OCI-LY3 (cell line): ENCODE data around the gene TCF4.

Experiments
- H2AFZ ChIP-seq: fragments of 200-600, 300-600 bp; shearing (Covaris generic); 2 replicates; pipeline ENCODE4 v1.6.0; 2014; ENCODE audit warnings: antibody characterized with exemption, low read depth, low read length
- H3K27ac ChIP-seq: fragments of 200-600, 300-600 bp; sonication (generic); 2 replicates; pipeline ENCODE4 v1.5.1; 2014; ENCODE audit warnings: mild to moderate bottlenecking, low read length, moderate library complexity, mixed read lengths
- H3K27me3 ChIP-seq: fragments of 200-600, 300-600 bp; sonication (generic); 2 replicates; pipeline ENCODE4 v1.6.1; 2014; ENCODE audit warnings: low read depth, low read length, mixed read lengths
- H3K36me3 ChIP-seq: fragments of 200-600, 300-600 bp; sonication (generic); replicated peaks from 2 replicates; pipeline ENCODE3; 2014; ENCODE audit warnings: low read depth, low read length, mixed read lengths
- H3K4me1 ChIP-seq: fragments of 300-600, 200-600 bp; sonication (generic); 2 replicates; pipeline ENCODE4 v1.6.1; 2014; ENCODE audit warnings: low read length, mixed read lengths
- H3K4me2 ChIP-seq: fragments of 200-600, 300-600 bp; sonication (generic); 2 replicates; pipeline ENCODE4 v1.6.1; 2014; ENCODE audit warnings: low read length, mixed read lengths
- H3K4me3 ChIP-seq: fragments of 300-600, 200-600 bp; sonication (generic); 2 replicates; pipeline ENCODE4 v1.5.1; 2014; ENCODE audit warnings: antibody characterized with exemption, mild to moderate bottlenecking, low read length, moderate library complexity
- H3K79me2 ChIP-seq: fragments of 300-600, 200-600 bp; shearing (Covaris generic); 2 replicates; pipeline ENCODE4 v1.6.1; 2014; ENCODE audit warnings: mild to moderate bottlenecking, low read length, mixed read lengths
- H3K9ac ChIP-seq: fragments of 300-600, 200-600 bp; shearing (Covaris generic); 2 replicates; pipeline ENCODE4 v1.6.0; 2014; ENCODE audit warnings: mild to moderate bottlenecking, low read length, moderate library complexity
- H3K9me3 ChIP-seq: fragments of 200-600, 300-600 bp; shearing (Covaris generic); 2 replicates; pipeline ENCODE4 v1.6.1; 2014; ENCODE audit warnings: low read length, mixed read lengths; ENCODE audit not compliant: insufficient read depth
- H4K20me1 ChIP-seq: fragments of 200-600, 300-600 bp; sonication (generic); 2 replicates; pipeline ENCODE4 v1.6.1; 2016; ENCODE audit warnings: low read length, mixed read lengths; ENCODE audit not compliant: insufficient read depth
- EZH2phosphoT487 ChIP-seq: fragments of 200-600 bp; shearing (Covaris generic); IDR thresholded peaks from 2 replicates; pipeline ENCODE4 v1.6.1; 2018; ENCODE audit warnings: antibody characterized with exemption, mixed run types, low read depth
- TF ChIP-seq, protein P1 (sequence below): fragments of 200-600, 300-600 bp; sonication (generic); IDR thresholded peaks from 2 replicates; pipeline ENCODE4 v1.5.1; 2014; ENCODE audit warnings: antibody characterized with exemption, low read length, low read depth

The TCF4 gene

DNA sequence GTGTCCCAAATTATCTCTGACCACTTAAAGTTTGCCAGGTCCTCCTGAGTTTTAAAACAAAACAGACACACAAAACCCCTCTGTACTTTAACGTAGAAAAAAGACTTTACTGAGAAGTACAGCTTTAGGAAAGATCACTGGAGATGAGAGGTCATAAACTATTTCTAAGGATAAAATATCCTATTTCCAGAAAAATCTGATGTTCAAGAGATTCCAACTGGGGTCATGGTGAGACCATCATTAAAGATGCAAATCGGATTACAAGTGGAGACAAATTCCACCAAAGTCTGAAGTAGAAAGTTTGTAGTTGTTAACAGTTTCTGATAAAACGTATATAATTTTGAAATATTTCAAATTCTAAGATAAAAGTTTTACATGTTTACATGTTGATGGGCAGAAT, 241.6 kb downstream of the TCF4 start:
- Histone ChIP-seq H3K36me3 (peaks cover 71% of the 10 kb centered on the region), H2AFZ (no peak overlapping the region), H3K79me2 (peaks cover 100% of the 10 kb centered on the region), H3K9ac (no peak overlapping the region), H3K4me1 (peaks cover 45% of the 10 kb centered on the region), H3K4me2 (no peak overlapping the region), H3K9me3 (no peaks in the 10 kb centered on the region), H3K27me3 (no peaks in the 10 kb centered on the region), H4K20me1 (peaks cover 98% of the 10 kb centered on the region), H3K4me3 (no peak overlapping the region), H3K27ac (no peak overlapping the region)
- TF ChIP-seq, protein P1, sequence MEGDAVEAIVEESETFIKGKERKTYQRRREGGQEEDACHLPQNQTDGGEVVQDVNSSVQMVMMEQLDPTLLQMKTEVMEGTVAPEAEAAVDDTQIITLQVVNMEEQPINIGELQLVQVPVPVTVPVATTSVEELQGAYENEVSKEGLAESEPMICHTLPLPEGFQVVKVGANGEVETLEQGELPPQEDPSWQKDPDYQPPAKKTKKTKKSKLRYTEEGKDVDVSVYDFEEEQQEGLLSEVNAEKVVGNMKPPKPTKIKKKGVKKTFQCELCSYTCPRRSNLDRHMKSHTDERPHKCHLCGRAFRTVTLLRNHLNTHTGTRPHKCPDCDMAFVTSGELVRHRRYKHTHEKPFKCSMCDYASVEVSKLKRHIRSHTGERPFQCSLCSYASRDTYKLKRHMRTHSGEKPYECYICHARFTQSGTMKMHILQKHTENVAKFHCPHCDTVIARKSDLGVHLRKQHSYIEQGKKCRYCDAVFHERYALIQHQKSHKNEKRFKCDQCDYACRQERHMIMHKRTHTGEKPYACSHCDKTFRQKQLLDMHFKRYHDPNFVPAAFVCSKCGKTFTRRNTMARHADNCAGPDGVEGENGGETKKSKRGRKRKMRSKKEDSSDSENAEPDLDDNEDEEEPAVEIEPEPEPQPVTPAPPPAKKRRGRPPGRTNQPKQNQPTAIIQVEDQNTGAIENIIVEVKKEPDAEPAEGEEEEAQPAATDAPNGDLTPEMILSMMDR = no peak
- TF ChIP-seq EZH2phosphoT487 = no peak

DNA sequence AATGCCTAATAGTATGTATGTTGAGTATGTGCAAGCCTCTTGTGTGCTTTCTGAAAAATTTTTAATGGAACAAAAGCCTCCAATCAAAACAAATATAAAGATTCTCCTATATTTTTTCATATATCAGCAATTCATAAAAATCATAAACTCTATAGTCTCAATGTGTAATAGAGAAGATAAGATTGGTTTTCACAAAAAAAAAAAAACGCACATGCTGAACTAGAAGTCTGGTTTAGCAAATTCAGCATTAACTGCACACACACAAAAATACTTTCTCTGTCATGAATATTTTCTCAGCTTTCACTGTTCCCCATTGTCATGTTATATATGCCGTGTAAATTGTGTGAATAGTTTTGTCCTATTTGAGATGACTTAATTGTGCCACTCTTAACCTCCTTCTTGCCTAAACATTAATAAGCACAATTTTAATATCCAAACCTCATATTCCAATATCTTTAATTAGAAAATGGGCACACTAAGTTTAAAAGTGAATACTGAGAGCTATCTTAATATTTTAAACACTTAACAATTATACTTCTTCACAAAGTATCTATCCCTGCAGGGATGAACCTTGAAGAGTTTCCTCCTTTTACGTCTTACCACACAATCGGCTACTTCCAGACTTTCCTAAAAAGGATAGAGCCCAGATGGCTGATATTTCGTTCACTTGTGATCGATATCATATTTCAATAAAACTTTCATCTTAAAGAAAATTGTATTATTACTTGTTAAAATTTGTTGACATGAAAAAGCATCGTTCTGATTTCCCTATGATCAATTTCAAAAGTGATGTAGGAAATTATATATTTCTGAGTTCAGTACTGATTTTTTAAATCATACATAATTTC, 242.7 kb downstream of the TCF4 start:
- no peak for TF ChIP-seq EZH2phosphoT487
- TF ChIP-seq, protein P1 = no peak
- Histone ChIP-seq H3K9me3 (no peaks in the 10 kb centered on the region), H3K27me3 (no peaks in the 10 kb centered on the region), H3K36me3 (peaks cover 71% of the 10 kb centered on the region), H2AFZ (no peak overlapping the region), H3K79me2 (peaks cover 100% of the 10 kb centered on the region), H3K4me1 (peaks cover 34% of the 10 kb centered on the region), H3K9ac (no peak overlapping the region), H4K20me1 (peaks cover 98% of the 10 kb centered on the region), H3K4me3 (no peak overlapping the region), H3K4me2 (no peak overlapping the region), H3K27ac (0 out of 2 replicates have a peak overlapping the region, but pooled peaks have one; percentile 0)

DNA sequence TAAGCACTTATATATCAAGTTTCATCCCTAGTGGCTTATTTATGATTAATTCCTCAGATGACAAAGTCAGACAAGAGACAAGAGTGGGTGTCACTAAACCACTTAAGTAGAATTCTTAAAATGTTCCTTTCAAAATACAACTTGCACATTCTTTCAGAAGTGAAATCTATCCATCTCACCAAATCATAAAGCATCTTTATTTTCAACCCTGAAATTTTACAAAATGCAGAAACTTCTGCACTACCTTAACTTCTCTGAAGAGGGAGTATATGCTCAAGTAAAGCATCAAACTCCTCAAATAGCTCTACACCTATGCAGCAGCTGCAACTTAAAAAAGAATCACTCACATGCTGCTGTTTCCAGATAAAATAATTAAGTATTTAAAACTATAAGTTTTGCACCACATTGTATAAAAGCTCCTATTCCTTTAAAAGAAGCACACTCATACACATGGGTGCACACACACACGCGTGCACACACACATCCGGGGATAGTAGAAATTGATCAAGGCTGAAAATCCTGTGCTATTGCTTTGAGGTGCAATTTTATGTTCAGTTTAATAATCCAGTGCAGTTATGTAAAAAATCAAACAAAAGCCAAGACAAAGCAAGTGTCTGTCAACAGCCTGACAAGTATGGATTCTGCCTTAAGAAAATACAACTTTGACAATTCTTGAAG, 244.5 kb downstream of the TCF4 start:
- Histone ChIP-seq H3K27ac (0 out of 2 replicates have a peak overlapping the region, but pooled peaks have one; percentile 1), H3K36me3 (peaks cover 74% of the 10 kb centered on the region), H2AFZ (no peak overlapping the region), H3K9me3 (no peaks in the 10 kb centered on the region), H3K4me2 (no peak overlapping the region), H3K4me3 (no peak overlapping the region), H4K20me1 (peaks cover 100% of the 10 kb centered on the region), H3K4me1 (peaks cover 36% of the 10 kb centered on the region), H3K9ac (no peak overlapping the region), H3K79me2 (peaks cover 100% of the 10 kb centered on the region), H3K27me3 (no peaks in the 10 kb centered on the region)
- TF ChIP-seq EZH2phosphoT487 = no peak
- TF ChIP-seq, protein P1 = peak; percentile 80

DNA sequence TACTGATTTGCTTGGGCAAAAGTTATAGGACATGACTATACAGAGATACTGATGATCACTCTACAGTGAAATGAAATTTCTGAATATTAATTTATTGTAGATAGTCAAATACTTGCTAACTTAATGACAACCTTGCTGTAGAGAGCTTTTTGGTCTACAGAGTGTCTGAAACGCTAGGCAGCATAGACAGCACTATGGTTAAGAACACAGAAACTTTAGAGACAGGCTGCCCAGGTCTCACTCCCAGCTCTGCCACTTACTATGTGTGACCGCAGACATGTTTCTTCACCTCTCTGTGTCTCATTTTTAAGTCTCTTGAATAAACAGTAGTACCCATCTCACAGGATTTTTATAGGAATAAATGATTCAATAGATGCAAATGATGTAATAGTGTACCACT, 247.0 kb downstream of the TCF4 start:
- Histone ChIP-seq H2AFZ (no peak overlapping the region), H4K20me1 (peaks cover 99% of the 10 kb centered on the region), H3K79me2 (peaks cover 100% of the 10 kb centered on the region), H3K36me3 (peaks cover 69% of the 10 kb centered on the region), H3K9ac (no peak overlapping the region), H3K4me2 (no peak overlapping the region), H3K9me3 (no peaks in the 10 kb centered on the region), H3K27me3 (no peaks in the 10 kb centered on the region), H3K4me3 (no peak overlapping the region), H3K27ac (no peak overlapping the region), H3K4me1 (peaks cover 45% of the 10 kb centered on the region)
- no peak for TF ChIP-seq EZH2phosphoT487
- TF ChIP-seq, protein P1 = no peak
